Panc1 (cell line): ENCODE measurements around the gene UQCC3. TPM values are rescaled to one million over a fixed set of nuclear protein-coding genes. Genes with fewer than 3 reads are reported as not detected.

Experiments used
- ATAC-seq: fragments of 200-7000 bp; cut with Tn5 transposase; 2 replicates; pipeline ENCODE4 v1.9.1; 2020; ENCODE audit warnings: mild to moderate bottlenecking, moderate library complexity
- BruUV-seq: library from RNA; stranded (reverse); fragments of 400-500 nt; replicated peaks from 2 replicates; lab custom pipeline; 2021; lab: Mats Ljungman, UMichigan
- CTCF ChIA-PET: fragments of 300-600 bp; sonication (Branson Sonifier 250); formaldehyde crosslinking; loops from one replicate; lab custom pipeline; 2022; ENCODE audit warnings: antibody characterized with exemption; lab: Charles Lee
- POLR2A ChIA-PET: fragments of 300-600 bp; sonication (Branson Sonifier 250); formaldehyde crosslinking; loops from one replicate; lab custom pipeline; 2022; ENCODE audit warnings: antibody characterized with exemption; lab: Charles Lee
- DNase-seq: peaks from one replicate; pipeline ENCODE4 v3.0.0-alpha.2; 2010; ENCODE audit warnings: low read depth, low spot score
- H3K27ac ChIP-seq: 2 replicates; pipeline ENCODE4 v1.5.1; 2011; ENCODE audit warnings: mild to moderate bottlenecking, low read length, inconsistent platforms
- H3K27me3 ChIP-seq: fragments of 200-500 bp; sonication (Bioruptor generic); 2 replicates; pipeline ENCODE4 v1.6.0; 2014; ENCODE audit warnings: low read length, inconsistent platforms; ENCODE audit not compliant: control insufficient read depth, insufficient read depth
- H3K36me3 ChIP-seq: fragments of 200-500 bp; sonication (Bioruptor generic); 2 replicates; pipeline ENCODE4 v1.5.1; 2014; ENCODE audit warnings: inconsistent platforms, mild to moderate bottlenecking, low read length, moderate library complexity; ENCODE audit not compliant: control insufficient read depth, insufficient read depth
- H3K4me1 ChIP-seq: 2 replicates; pipeline ENCODE4 v1.5.1; 2011; ENCODE audit warnings: inconsistent platforms, mild to moderate bottlenecking, low read length, moderate library complexity; ENCODE audit not compliant: control insufficient read depth, insufficient read depth
- H3K4me3 ChIP-seq, 2 experiments: 2 replicates each; pipeline ENCODE4 v1.5.1; 2011 to 2012; ENCODE audit warnings: low read depth in 2 of 2, low read length in 2 of 2, mild to moderate bottlenecking in 2 of 2, inconsistent platforms in 1 of 2, moderate library complexity in 1 of 2
- H3K9me3 ChIP-seq: fragments of 200-500 bp; sonication (Bioruptor generic); 2 replicates; pipeline ENCODE4 v1.5.1; 2014; ENCODE audit warnings: low read depth, mild to moderate bottlenecking, inconsistent platforms, low read length, moderate library complexity; ENCODE audit not compliant: control insufficient read depth, insufficient read depth
- CTCF ChIP-seq: fragments of 450-650 bp; IDR thresholded peaks from 2 replicates; pipeline ENCODE4 v1.5.1; 2017; ENCODE audit warnings: mild to moderate bottlenecking
- POLR2AphosphoS5 ChIP-seq: IDR thresholded peaks from 2 replicates; pipeline ENCODE4 v1.6.1; 2012; ENCODE audit warnings: mild to moderate bottlenecking, low read depth, low read length, moderate library complexity
- REST ChIP-seq, 2 experiments: IDR thresholded peaks; 2 replicates each; pipeline ENCODE4 v1.6.1; 2011 to 2012; ENCODE audit warnings: low read depth in 2 of 2, control low read depth in 1 of 2, low read length in 1 of 2, mild to moderate bottlenecking in 1 of 2, moderate library complexity in 1 of 2; ENCODE audit not compliant: insufficient read depth in 1 of 2
- SIN3A ChIP-seq: IDR thresholded peaks from 2 replicates; pipeline ENCODE4 v1.6.1; 2012; ENCODE audit warnings: low read depth, mild to moderate bottlenecking, low read length, moderate library complexity, borderline replicate concordance; ENCODE audit not compliant: insufficient read depth
- TCF7L2 ChIP-seq: IDR thresholded peaks from 2 replicates; pipeline ENCODE4 v1.6.1; 2011; ENCODE audit warnings: mild to moderate bottlenecking, low read depth, low read length, inconsistent platforms
- in situ Hi-C: cut with HindIII; loops from 2 replicates; pipeline ENCODE4 v1.10.0; 2016; ENCODE audit warnings: low sequenced_read_pairs, low pct_unique_long_range_greater_than_20kb
- intact Hi-C: fragments of 100-400 bp; cut with micrococcal nuclease; formaldehyde crosslinking; loops from one replicate; pipeline ENCODE4 v1.10.0; 2022; ENCODE audit not compliant: unreplicated experiment
- total RNA-seq: library from RNA; stranded (reverse); gene quantifications from one replicate; pipeline ENCODE4 v1.2.1, GENCODE V29; 2021; ENCODE audit not compliant: unreplicated experiment

UQCC3 gene
- total RNA-seq, 1 experiment from 2014 or later: 7.4 TPM

- intact Hi-C loops: no loop called here
These were observed 9.4 kb downstream of the UQCC3 start for GRCh38 chr11:62680825-62681240.

GRCh38 chr11:62682518-62682917, 11.0 kb downstream of the UQCC3 start:
- H3K36me3 ChIP-seq: no peaks in the 10 kb centered on the region; the same call in 1 of the 2 replicates
- H3K27ac ChIP-seq: no peak overlapping the region
- TF ChIP-seq SIN3A: no peak
- no peak for TF ChIP-seq TCF7L2
- H3K27me3 ChIP-seq: no peaks in the 10 kb centered on the region
- intact Hi-C loops (no loop called here), in situ Hi-C loops (no loop called here)
- ATAC-seq (no peak), DNase-seq (no peak)
- POLR2A ChIA-PET: no interaction called here
- BruUV-seq: no TSS peak
- H3K4me3 ChIP-seq: no peak overlapping the region
- peaks cover 8% of the 10 kb centered on the region for H3K4me1 ChIP-seq
- H3K9me3 ChIP-seq: no peaks in the 10 kb centered on the region
- CTCF ChIA-PET: no interaction called here

More at GRCh38 chr11:62680825-62681240, 9.4 kb downstream of the UQCC3 start:
- peaks cover 11% of the 10 kb centered on the region for H3K4me1 ChIP-seq
- TF ChIP-seq POLR2AphosphoS5: no peak
- TF ChIP-seq CTCF: peak; percentile 84; the same call in 1 of the 2 replicates
- no peaks in the 10 kb centered on the region; the same call in 1 of the 2 replicates for H3K36me3 ChIP-seq
- H3K9me3 ChIP-seq: no peaks in the 10 kb centered on the region
- no TSS peak for BruUV-seq
- ChIA-PET CTCF (interaction anchor here (0.6 to 1.4 kb wide), 7 partner anchors 25 to 185 kb away, joined by 3 to 8 read pairs (median 4); partner anchors contain the start of gene ZBTB3), POLR2A (interaction anchor here (0.6 to 0.8 kb wide), 2 partner anchors 10 to 95 kb away, joined by 4 to 6 read pairs; no protein-coding TSS in a partner anchor)
- in situ Hi-C loops: no loop called here
- H3K27me3 ChIP-seq: no peaks in the 10 kb centered on the region
- H3K4me3 ChIP-seq: no peak overlapping the region
- peak overlapping the region; percentile 42; the same call in 1 of the 2 replicates for H3K27ac ChIP-seq
- DNase-seq: no peak
- peak; percentile 93 for ATAC-seq

GRCh38 chr11:62687508-62688396, 16.3 kb downstream of the UQCC3 start:
- ChIA-PET CTCF (no interaction called here), POLR2A (interaction anchor here (0.5 kb wide), 1 partner anchor 207 kb away, joined by 3 read pairs; no protein-coding TSS in a partner anchor)
- Histone ChIP-seq H3K27me3 (no peaks in the 10 kb centered on the region), H3K4me3 (no peak overlapping the region), H3K36me3 (no peaks in the 10 kb centered on the region), H3K27ac (no peak overlapping the region), H3K9me3 (no peaks in the 10 kb centered on the region), H3K4me1 (no peaks in the 10 kb centered on the region)
- ATAC-seq (0 out of 2 replicates have a peak, but pooled peaks have one; percentile 8), DNase-seq (no peak)
- intact Hi-C loops: no loop called here
- in situ Hi-C loops: no loop called here
- TF ChIP-seq SIN3A (no peak), TCF7L2 (no peak), POLR2AphosphoS5 (no peak), REST (IDR thresholded peaks at IDR 0.05; ENCODE audit: insufficient read depth in 1 of 2, low read depth in 2 of 2, low read length in 1 of 2) (no peak)
- BruUV-seq: no TSS peak
